ENCODE measurements around the gene SNIP1. TPM values are rescaled to one million over a fixed set of nuclear protein-coding genes. Genes with fewer than 3 reads are reported as not detected.

Gene SNIP1
- total and polyA plus RNA-seq, 2 experiments from 2014 or later: 7.0 to 11.4 TPM

- H3K9me2 ChIP-seq (ENCODE audit: insufficient read depth): no peaks in the 10 kb centered on the region
- no peak for ATAC-seq
- no peaks in the 10 kb centered on the region for H3K4me1 ChIP-seq (ENCODE audit: insufficient read depth)
- no peak overlapping the region for H2AFZ ChIP-seq
- no peaks in the 10 kb centered on the region; the same call in 1 of the 2 replicates for H3K79me2 ChIP-seq (replicated peaks; ENCODE audit: insufficient read depth)
- peaks cover 92% of the 10 kb centered on the region for H3K36me3 Mint-ChIP-seq (ENCODE audit: low read depth)
- H3K36me3 ChIP-seq (ENCODE audit: insufficient read depth): peaks cover 83% of the 10 kb centered on the region
- no peak overlapping the region for H3K4me3 Mint-ChIP-seq
- no peak overlapping the region for H3K27ac ChIP-seq (ENCODE audit: low read depth)
- H3F3A ChIP-seq (replicated peaks; ENCODE audit: low read depth): 0 out of 2 replicates have a peak, but pooled peaks cover 3% of the 10 kb centered on the region
- peaks cover 1% of the 10 kb centered on the region for H3K27me3 Mint-ChIP-seq (ENCODE audit: insufficient read depth, low read depth, poor library complexity)
- H3K27ac Mint-ChIP-seq: no peak overlapping the region
- peaks cover 38% of the 10 kb centered on the region for H4K20me1 ChIP-seq (replicated peaks; ENCODE audit: insufficient read depth)
- no peak for DNase-seq (ENCODE audit: low spot score)
- H3K4me2 ChIP-seq: no peak overlapping the region
- TF ChIP-seq EZH2phosphoT487 (IDR thresholded peaks at IDR 0.05; ENCODE audit: unreplicated experiment) (no peak), POLR2AphosphoS5 (IDR thresholded peaks at IDR 0.05; ENCODE audit: low read depth) (no peak), EZH2 (IDR thresholded peaks at IDR 0.05; ENCODE audit: low read depth, unreplicated experiment) (no peak), ZNF114 (CRISPR knock-in tag; IDR thresholded peaks at IDR 0.05) (no peak), ZNF331 (CRISPR knock-in tag; IDR thresholded peaks at IDR 0.05; ENCODE audit: low read depth) (no peak), STAT1 (IDR thresholded peaks at IDR 0.05; ENCODE audit: unreplicated experiment) (no peak), ZNF462 (CRISPR knock-in tag; IDR thresholded peaks at IDR 0.05) (no peak)
- no peaks in the 10 kb centered on the region for H3K4me1 Mint-ChIP-seq
- H3K27me3 ChIP-seq (ENCODE audit: insufficient read depth): no peaks in the 10 kb centered on the region
- H3K9me3 Mint-ChIP-seq: no peaks in the 10 kb centered on the region
- H3K4me3 ChIP-seq: no peak overlapping the region
Measured at GRCh38 chr1:37570528-37571334, 16.6 kb upstream of the SNIP1 start.

Measured in GM23338 (cell line).